ENCODE results near the gene ARSH.

- TF ChIP-seq MED1 (CRISPR knock-in tag; IDR thresholded peaks at IDR 0.05; ENCODE audit: borderline replicate concordance) (no peak), FOXM1 (IDR thresholded peaks at IDR 0.05; ENCODE audit: low read depth) (no peak), FOXM1 (CRISPR knock-in tag; IDR thresholded peaks at IDR 0.05; ENCODE audit: low read depth) (no peak), SP2 (IDR thresholded peaks at IDR 0.05; ENCODE audit: extremely low read depth, low read depth, low read length, poor library complexity, severe bottlenecking) (no peak), ZNF695 (CRISPR knock-in tag; IDR thresholded peaks at IDR 0.05) (no peak), AFF4 (CRISPR knock-in tag; IDR thresholded peaks at IDR 0.05) (no peak), POLR2G (IDR thresholded peaks at IDR 0.05; ENCODE audit: low read depth, low read length) (no peak), NR2C2 (CRISPR knock-in tag; IDR thresholded peaks at IDR 0.05) (no peak), NR2C2 (tag; IDR thresholded peaks at IDR 0.05) (no peak), EZH2 (IDR thresholded peaks at IDR 0.05; ENCODE audit: borderline replicate concordance, low read depth, low read length) (no peak), CBX1 (IDR thresholded peaks at IDR 0.05; ENCODE audit: low read depth) (no peak), MTA2 (IDR thresholded peaks at IDR 0.05; ENCODE audit: low read depth) (no peak), CHD2 (IDR thresholded peaks at IDR 0.05; ENCODE audit: low read depth, low read length) (no peak)
These were observed 38.1 kb upstream of the ARSH start for GRCh38 chrX:2967998-2968909.

Measured in K562 (cell line).